Measurements from ENCODE around the gene TTC16. TPM values are rescaled to one million over a fixed set of nuclear protein-coding genes. Genes with fewer than 3 reads are reported as not detected.
A peak's percentile ranks its signal among the peaks of the same experiment; 100 is the strongest.

The TTC16 gene
- total RNA-seq: under 0.01 TPM in 2 replicates
- 0.02 TPM in 1 of 2 replicates, not detected in the other for polyA plus RNA-seq
- not detected in 2 replicates for polyA plus RNA-seq (2012)
- polyA minus RNA-seq (ENCODE audit: low replicate concordance): not detected in 2 replicates

DNA sequence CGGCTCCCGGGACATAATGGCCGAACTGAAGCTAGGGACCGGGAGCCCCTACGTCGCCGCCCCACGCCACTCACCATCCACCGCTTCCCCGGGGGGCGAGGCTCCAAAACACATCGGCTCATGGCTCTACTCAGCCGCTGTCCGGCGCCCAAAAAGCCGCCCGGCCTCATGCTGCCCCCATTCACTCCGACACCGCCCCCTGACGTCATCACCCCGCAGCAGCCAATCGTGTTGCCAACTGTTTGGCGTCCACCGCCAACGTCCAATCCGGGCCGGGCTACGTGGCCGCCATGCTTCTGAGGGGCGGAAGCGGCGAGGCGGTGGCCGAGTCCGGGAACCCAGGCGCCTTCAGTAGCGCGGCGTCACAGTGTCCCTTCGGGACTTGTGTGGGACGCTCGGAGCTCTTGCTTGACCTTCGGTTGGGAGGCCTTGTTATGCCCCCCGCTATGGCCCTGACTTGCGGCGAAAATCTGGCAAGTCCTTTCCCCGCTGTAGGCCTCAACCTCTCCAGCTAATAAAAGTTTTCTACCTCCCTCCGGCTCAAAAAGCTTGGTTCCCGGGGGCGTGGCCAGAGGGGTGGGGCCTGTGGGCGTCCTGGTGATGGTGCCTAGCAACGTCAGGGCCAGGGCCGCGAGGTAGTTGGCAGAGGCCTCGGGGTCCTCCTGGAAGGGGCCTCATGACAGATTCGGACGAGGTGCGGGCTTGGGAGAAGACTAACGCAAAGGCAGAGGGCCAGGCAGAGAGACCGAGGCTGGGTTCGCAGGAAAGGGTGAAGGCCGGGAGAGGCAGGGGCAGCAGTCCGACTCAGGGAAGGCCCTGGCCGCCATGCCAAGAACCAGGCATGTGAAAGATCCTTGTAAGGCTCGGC, at the start of gene TTC16, which contains the start of gene PTRH1:
TSS of gene TTC16 (plus strand) at position 610 of the 868 bp plus-strand sequence. CDS start at position 677, 67 bp downstream.
TSS of gene PTRH1 (minus strand) at position 194 of the 868 bp plus-strand sequence. CDS start at position 170, 24 bp downstream.
- H3K79me2 ChIP-seq (ENCODE audit: control insufficient read depth, insufficient read depth, low read length): no peaks in the 10 kb centered on the region
- H3K4me1 ChIP-seq (ENCODE audit: control insufficient read depth, extremely low read depth, insufficient read depth, low read length): peaks cover 7% of the 10 kb centered on the region
- H2AFZ ChIP-seq (ENCODE audit: low read length): peak within 1 kb of the TSS; percentile 96
- H3K27ac ChIP-seq (ENCODE audit: insufficient read depth, low read length): peak within 1 kb of the TSS; percentile 82
- H3K9me3 ChIP-seq (ENCODE audit: control insufficient read depth, insufficient read depth, low read depth, low read length): no peaks in the 10 kb centered on the region
- peaks cover 1% of the 10 kb centered on the region for H3K36me3 ChIP-seq (ENCODE audit: control insufficient read depth, insufficient read depth, low read length)
- H3K9ac ChIP-seq (ENCODE audit: insufficient read depth, low read length): peak within 1 kb of the TSS; percentile 76
- peak within 1 kb of the TSS; percentile 94 for H3K4me2 ChIP-seq (ENCODE audit: extremely low read depth, insufficient read depth, low read length)
- peak within 1 kb of the TSS; percentile 71 to 88 (median 82) for H3K4me3 ChIP-seq (replicated peaks in 1 of 4; ENCODE audit: control extremely low read depth in 1 of 4, insufficient read depth in 1 of 4, low read depth in 3 of 4, low read length in 4 of 4)
- DNase-seq (ENCODE audit: low read depth in 2 of 2): peak; percentile 92 to 94
- no peaks in the 10 kb centered on the region for H3K27me3 ChIP-seq (ENCODE audit: control insufficient read depth, insufficient read depth, low read length)
- H4K20me1 ChIP-seq (ENCODE audit: control insufficient read depth, extremely low read depth, insufficient read depth, low read length): no peaks in the 10 kb centered on the region
- TF ChIP-seq EZH2 (IDR thresholded peaks at IDR 0.05; ENCODE audit: low read length, missing control alignments): no peak
- TF ChIP-seq, protein P1, sequence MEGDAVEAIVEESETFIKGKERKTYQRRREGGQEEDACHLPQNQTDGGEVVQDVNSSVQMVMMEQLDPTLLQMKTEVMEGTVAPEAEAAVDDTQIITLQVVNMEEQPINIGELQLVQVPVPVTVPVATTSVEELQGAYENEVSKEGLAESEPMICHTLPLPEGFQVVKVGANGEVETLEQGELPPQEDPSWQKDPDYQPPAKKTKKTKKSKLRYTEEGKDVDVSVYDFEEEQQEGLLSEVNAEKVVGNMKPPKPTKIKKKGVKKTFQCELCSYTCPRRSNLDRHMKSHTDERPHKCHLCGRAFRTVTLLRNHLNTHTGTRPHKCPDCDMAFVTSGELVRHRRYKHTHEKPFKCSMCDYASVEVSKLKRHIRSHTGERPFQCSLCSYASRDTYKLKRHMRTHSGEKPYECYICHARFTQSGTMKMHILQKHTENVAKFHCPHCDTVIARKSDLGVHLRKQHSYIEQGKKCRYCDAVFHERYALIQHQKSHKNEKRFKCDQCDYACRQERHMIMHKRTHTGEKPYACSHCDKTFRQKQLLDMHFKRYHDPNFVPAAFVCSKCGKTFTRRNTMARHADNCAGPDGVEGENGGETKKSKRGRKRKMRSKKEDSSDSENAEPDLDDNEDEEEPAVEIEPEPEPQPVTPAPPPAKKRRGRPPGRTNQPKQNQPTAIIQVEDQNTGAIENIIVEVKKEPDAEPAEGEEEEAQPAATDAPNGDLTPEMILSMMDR (conservative IDR thresholded peaks at IDR 0.05 in 1 of 2, IDR thresholded peaks at IDR 0.05 in 1 of 2; ENCODE audit: low read depth in 1 of 2, low read length in 2 of 2): no peak

GRCh38 chr9:127667127-127667844, 48.6 kb upstream of the TTC16 start:
- peaks cover 2% of the 10 kb centered on the region for H3K4me1 ChIP-seq (ENCODE audit: control insufficient read depth, extremely low read depth, insufficient read depth, low read length)
- no peak overlapping the region for H3K4me3 ChIP-seq (replicated peaks in 1 of 4; ENCODE audit: control extremely low read depth in 1 of 4, insufficient read depth in 1 of 4, low read depth in 3 of 4, low read length in 4 of 4)
- H3K9ac ChIP-seq (ENCODE audit: insufficient read depth, low read length): no peak overlapping the region
- peaks cover 18% of the 10 kb centered on the region for H3K36me3 ChIP-seq (ENCODE audit: control insufficient read depth, insufficient read depth, low read length)
- H3K27me3 ChIP-seq (ENCODE audit: control insufficient read depth, insufficient read depth, low read length): no peaks in the 10 kb centered on the region
- H3K9me3 ChIP-seq (ENCODE audit: control insufficient read depth, insufficient read depth, low read depth, low read length): no peaks in the 10 kb centered on the region
- TF ChIP-seq, protein P1 (conservative IDR thresholded peaks at IDR 0.05 in 1 of 2, IDR thresholded peaks at IDR 0.05 in 1 of 2; ENCODE audit: low read depth in 1 of 2, low read length in 2 of 2): no peak
- TF ChIP-seq EZH2 (IDR thresholded peaks at IDR 0.05; ENCODE audit: low read length, missing control alignments): no peak
- peak in 1 of 2 donors; percentile 38 for DNase-seq (ENCODE audit: low read depth in 2 of 2)
- H4K20me1 ChIP-seq (ENCODE audit: control insufficient read depth, extremely low read depth, insufficient read depth, low read length): no peaks in the 10 kb centered on the region
- no peaks in the 10 kb centered on the region for H3K79me2 ChIP-seq (ENCODE audit: control insufficient read depth, insufficient read depth, low read length)
- H3K4me2 ChIP-seq (ENCODE audit: extremely low read depth, insufficient read depth, low read length): no peak overlapping the region
- H3K27ac ChIP-seq (ENCODE audit: insufficient read depth, low read length): no peak overlapping the region
- no peak overlapping the region for H2AFZ ChIP-seq (ENCODE audit: low read length)

GRCh38 chr9:127667906-127668305, 48.0 kb upstream of the TTC16 start:
- Histone ChIP-seq H3K36me3 (ENCODE audit: control insufficient read depth, insufficient read depth, low read length) (peaks cover 21% of the 10 kb centered on the region), H4K20me1 (ENCODE audit: control insufficient read depth, extremely low read depth, insufficient read depth, low read length) (no peaks in the 10 kb centered on the region), H3K27me3 (ENCODE audit: control insufficient read depth, insufficient read depth, low read length) (no peaks in the 10 kb centered on the region), H3K9me3 (ENCODE audit: control insufficient read depth, insufficient read depth, low read depth, low read length) (no peaks in the 10 kb centered on the region), H3K27ac (ENCODE audit: insufficient read depth, low read length) (no peak overlapping the region), H2AFZ (ENCODE audit: low read length) (no peak overlapping the region), H3K9ac (ENCODE audit: insufficient read depth, low read length) (no peak overlapping the region), H3K4me3 (replicated peaks in 1 of 4; ENCODE audit: control extremely low read depth in 1 of 4, insufficient read depth in 1 of 4, low read depth in 3 of 4, low read length in 4 of 4) (no peak overlapping the region), H3K4me1 (ENCODE audit: control insufficient read depth, extremely low read depth, insufficient read depth, low read length) (peaks cover 2% of the 10 kb centered on the region), H3K4me2 (ENCODE audit: extremely low read depth, insufficient read depth, low read length) (no peak overlapping the region), H3K79me2 (ENCODE audit: control insufficient read depth, insufficient read depth, low read length) (no peaks in the 10 kb centered on the region)
- TF ChIP-seq, protein P1 (conservative IDR thresholded peaks at IDR 0.05 in 1 of 2, IDR thresholded peaks at IDR 0.05 in 1 of 2; ENCODE audit: low read depth in 1 of 2, low read length in 2 of 2): no peak
- TF ChIP-seq EZH2 (IDR thresholded peaks at IDR 0.05; ENCODE audit: low read length, missing control alignments): no peak
- DNase-seq (ENCODE audit: low read depth in 2 of 2): no peak

Data from fibroblast of lung (primary cell).